SJSA1 (cell line): ENCODE data around the gene ADK. TPM values are rescaled to one million over a fixed set of nuclear protein-coding genes. Genes with fewer than 3 reads are reported as not detected.

Experiments
- DNase-seq, 2 experiments: peaks; one replicate each; pipeline ENCODE4 v3.0.0-alpha.2; 2015 to 2020; ENCODE audit warnings: low spot score in 2 of 2, low read depth in 1 of 2
- H3K27ac ChIP-seq: fragments of 250-450 bp; sonication (Bioruptor Pico); 2 replicates; pipeline ENCODE4 v1.5.1; 2020; ENCODE audit warnings: mild to moderate bottlenecking, moderate library complexity
- H3K27me3 ChIP-seq: fragments of 250-450 bp; sonication (Bioruptor Pico); replicated peaks from 2 replicates; pipeline ENCODE4 v1.5.1; 2020; ENCODE audit warnings: mild to moderate bottlenecking, moderate library complexity
- H3K36me3 ChIP-seq: fragments of 250-450 bp; sonication (Bioruptor Pico); 2 replicates; pipeline ENCODE4 v1.5.1; 2020; ENCODE audit warnings: mild to moderate bottlenecking
- H3K4me1 ChIP-seq: fragments of 250-450 bp; sonication (Bioruptor Pico); replicated peaks from 2 replicates; pipeline ENCODE4 v1.6.1; 2021; ENCODE audit warnings: mild to moderate bottlenecking
- H3K4me3 ChIP-seq: fragments of 250-450 bp; sonication (Bioruptor Pico); 2 replicates; pipeline ENCODE4 v1.5.1; 2020; ENCODE audit warnings: mild to moderate bottlenecking
- H3K9me3 ChIP-seq: fragments of 250-450 bp; sonication (Bioruptor Pico); replicated peaks from 2 replicates; pipeline ENCODE4 v1.5.1; 2020; ENCODE audit warnings: mild to moderate bottlenecking
- total RNA-seq: library from RNA; depleted of rRNA; stranded (reverse); fragments of >200 nt; shearing (Covaris generic); gene quantifications from 2 replicates; pipeline ENCODE4 v1.2.3, GENCODE V29; 2014

The ADK gene
- total RNA-seq, 1 experiment from 2014 or later: 63.0 TPM

DNA sequence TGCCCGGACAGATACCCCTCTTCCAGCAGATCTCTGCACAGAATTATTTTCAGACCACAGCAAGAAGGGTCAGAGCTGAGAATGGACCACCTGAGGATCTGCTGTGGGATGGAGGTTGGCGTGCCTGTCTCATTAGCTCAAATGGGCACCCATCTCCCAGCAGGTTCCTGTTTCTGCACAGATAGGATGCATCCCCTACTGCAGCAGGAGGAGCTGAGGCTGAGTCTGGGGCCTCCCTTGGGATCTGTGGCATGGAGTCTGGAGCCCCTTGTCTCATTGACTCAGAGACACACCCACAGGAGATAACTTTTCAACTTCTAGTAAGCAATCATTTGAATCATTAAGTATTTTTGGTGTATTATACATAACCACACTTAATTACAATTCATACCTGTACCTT lies 212.7 kb downstream of the ADK start:
- DNase-seq: no peak
- no peaks in the 10 kb centered on the region for H3K9me3 ChIP-seq
- H3K27ac ChIP-seq: no peak overlapping the region
- no peaks in the 10 kb centered on the region; the same call in 1 of the 2 replicates for H3K4me1 ChIP-seq
- H3K27me3 ChIP-seq: no peaks in the 10 kb centered on the region
- H3K4me3 ChIP-seq: no peak overlapping the region
- H3K36me3 ChIP-seq: peaks cover 4% of the 10 kb centered on the region

DNA sequence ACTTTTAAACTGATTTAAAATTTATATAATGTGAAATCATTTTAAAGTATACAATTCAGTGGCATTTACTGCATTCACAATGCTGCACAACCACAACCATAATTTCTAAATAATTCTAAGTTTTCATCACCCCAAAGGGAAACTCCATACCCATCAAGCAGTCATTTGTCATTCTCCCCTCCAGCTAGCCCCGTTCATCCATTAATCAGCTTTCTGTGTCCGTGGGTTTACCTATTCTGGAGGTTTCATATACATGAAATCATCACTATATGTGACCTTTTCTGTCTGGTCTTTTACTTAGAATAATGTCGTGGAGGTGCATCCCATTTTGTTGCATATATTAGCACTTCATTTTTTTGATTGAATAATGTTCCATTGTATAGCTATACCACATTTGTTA lies 214.1 kb downstream of the ADK start:
- no peak for DNase-seq
- Histone ChIP-seq H3K4me3 (no peak overlapping the region), H3K27me3 (no peaks in the 10 kb centered on the region), H3K4me1 (no peaks in the 10 kb centered on the region; the same call in 1 of the 2 replicates), H3K27ac (no peak overlapping the region), H3K36me3 (peaks cover 4% of the 10 kb centered on the region), H3K9me3 (no peaks in the 10 kb centered on the region)

DNA sequence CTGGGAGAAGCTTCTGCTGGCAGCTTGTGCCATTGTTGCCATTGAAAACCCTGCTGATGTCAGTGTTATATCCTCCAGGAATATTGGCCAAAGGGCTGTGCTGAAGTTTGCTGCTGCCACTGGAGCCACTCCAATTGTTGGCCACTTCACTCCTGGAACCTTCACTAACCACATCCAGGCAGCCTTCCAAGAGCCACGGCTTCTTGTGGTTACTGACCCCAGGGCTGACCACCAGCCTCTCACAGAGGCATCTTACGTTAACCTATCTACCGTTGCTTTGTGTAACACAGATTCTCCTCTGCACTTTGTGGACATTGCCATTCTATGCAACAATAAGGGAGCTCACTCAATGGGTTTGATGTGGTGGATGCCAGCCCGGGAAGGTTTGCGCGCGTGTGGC lies 220.7 kb downstream of the ADK start:
- H3K4me3 ChIP-seq: no peak overlapping the region
- no peaks in the 10 kb centered on the region for H3K36me3 ChIP-seq
- H3K27ac ChIP-seq: no peak overlapping the region
- H3K4me1 ChIP-seq: no peaks in the 10 kb centered on the region
- no peak for DNase-seq
- H3K27me3 ChIP-seq: no peaks in the 10 kb centered on the region
- H3K9me3 ChIP-seq: no peaks in the 10 kb centered on the region

DNA sequence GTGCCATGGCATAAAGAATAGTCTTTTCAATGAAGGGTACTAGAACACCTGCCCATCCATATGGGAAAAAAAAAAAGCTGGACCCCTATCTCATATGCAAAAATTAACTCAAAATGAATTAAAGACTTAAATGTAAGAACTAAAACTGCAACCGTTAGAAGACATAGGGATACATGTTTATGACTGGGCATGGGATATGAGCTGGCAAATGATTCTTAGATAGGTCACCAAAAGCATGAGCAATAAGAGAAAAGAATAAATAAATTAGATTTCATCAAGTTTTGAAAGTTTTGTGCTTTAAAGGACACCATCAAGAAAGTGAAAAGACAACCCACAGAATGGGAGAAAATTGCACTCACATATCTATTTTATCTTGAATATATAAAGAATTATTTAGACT lies 222.0 kb downstream of the ADK start:
- H3K9me3 ChIP-seq: no peaks in the 10 kb centered on the region
- no peak overlapping the region for H3K4me3 ChIP-seq
- no peaks in the 10 kb centered on the region for H3K27me3 ChIP-seq
- no peaks in the 10 kb centered on the region for H3K4me1 ChIP-seq
- H3K27ac ChIP-seq: no peak overlapping the region
- DNase-seq: no peak
- H3K36me3 ChIP-seq: no peaks in the 10 kb centered on the region

DNA sequence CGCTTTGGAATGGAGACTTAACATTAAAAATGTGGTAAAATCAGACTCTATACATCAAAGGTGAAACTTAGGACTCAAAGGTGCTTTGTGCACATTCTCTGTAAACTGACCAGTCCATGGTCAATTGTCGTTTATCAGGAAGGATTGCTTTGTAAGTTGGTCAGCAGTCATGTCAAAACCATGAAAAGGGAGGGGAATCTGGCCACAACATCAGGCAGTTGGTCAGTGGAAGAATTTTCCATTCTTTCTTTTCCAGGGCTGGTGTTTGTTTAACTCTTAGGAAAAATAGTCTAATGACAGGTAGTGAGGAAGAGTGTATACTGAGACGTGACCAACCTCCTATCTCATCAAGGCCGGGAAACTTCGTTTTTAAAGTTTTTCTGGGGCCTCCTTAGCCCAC lies 226.5 kb downstream of the ADK start:
- no peaks in the 10 kb centered on the region for H3K9me3 ChIP-seq
- H3K27ac ChIP-seq: no peak overlapping the region
- H3K36me3 ChIP-seq: no peaks in the 10 kb centered on the region
- no peak overlapping the region for H3K4me3 ChIP-seq
- no peaks in the 10 kb centered on the region for H3K4me1 ChIP-seq
- no peak for DNase-seq
- no peaks in the 10 kb centered on the region for H3K27me3 ChIP-seq

DNA sequence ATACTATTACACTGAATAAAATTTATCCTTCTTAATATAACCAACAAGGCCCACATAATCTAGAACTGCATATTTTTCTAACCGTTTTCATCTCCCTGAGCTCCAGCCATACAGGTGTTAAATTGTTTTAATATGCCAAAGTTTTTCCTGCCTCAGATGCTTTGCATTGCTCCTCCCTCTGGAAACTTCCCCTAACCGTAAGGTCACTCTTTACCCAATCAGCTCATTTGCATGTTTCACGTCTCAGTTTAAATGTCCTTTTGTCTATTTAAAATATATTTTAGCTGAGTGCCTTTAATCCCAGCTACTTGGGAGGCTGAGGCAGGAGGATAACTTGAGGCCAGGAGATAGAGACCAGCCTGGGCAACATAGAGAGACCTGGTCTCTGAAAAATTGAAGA lies 228.5 kb downstream of the ADK start:
- Histone ChIP-seq H3K4me3 (no peak overlapping the region), H3K27me3 (no peaks in the 10 kb centered on the region), H3K4me1 (no peaks in the 10 kb centered on the region), H3K27ac (no peak overlapping the region), H3K9me3 (no peaks in the 10 kb centered on the region), H3K36me3 (no peaks in the 10 kb centered on the region)
- DNase-seq: no peak

DNA sequence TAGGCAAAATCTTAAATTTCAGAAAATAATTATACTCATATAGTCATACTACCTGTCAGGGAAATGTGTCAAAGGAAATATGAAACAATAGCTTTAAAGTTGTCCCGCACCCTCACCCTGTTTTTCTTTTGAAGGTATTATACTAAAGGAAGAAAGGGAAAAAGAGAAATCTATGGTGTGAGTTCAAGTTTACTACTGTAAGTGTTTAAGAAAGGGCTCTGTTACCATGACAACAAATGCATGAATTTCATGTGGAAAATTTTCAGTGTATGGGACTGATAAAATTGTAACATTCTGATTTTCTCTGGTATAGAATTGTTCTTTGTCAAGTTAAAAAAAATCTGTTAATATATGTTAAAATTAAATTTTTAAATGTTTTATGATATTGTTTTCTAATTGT lies 229.8 kb downstream of the ADK start:
- no peak overlapping the region for H3K27ac ChIP-seq
- no peaks in the 10 kb centered on the region for H3K36me3 ChIP-seq
- no peaks in the 10 kb centered on the region for H3K4me1 ChIP-seq
- no peaks in the 10 kb centered on the region for H3K9me3 ChIP-seq
- H3K4me3 ChIP-seq: no peak overlapping the region
- no peak for DNase-seq
- H3K27me3 ChIP-seq: no peaks in the 10 kb centered on the region

- no peak overlapping the region for H3K4me3 ChIP-seq
- no peak for DNase-seq
- no peaks in the 10 kb centered on the region for H3K27me3 ChIP-seq
- no peaks in the 10 kb centered on the region for H3K9me3 ChIP-seq
- no peaks in the 10 kb centered on the region for H3K36me3 ChIP-seq
- no peak overlapping the region for H3K27ac ChIP-seq
- H3K4me1 ChIP-seq: no peaks in the 10 kb centered on the region
Measured at GRCh38 chr10:74381291-74381853, 230.4 kb downstream of the ADK start.

DNA sequence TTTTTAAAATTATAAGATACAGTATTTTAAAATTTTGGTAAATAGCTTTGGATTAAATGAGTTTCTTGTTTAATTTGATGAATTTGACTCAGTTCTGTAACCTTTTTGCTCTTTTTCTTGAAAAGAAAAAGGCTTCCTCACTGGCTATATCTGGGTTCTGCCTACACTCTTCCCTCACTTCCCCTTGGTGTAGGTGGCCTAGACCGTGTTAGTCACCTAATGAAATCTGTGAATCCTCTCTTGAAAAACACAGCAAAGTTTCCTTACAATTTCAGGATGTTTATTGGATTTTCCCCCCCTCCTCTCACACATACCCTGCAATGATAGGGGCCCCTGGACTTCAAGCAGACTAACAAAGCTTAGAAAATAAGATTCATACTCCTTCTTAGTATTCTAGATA lies 231.6 kb downstream of the ADK start:
- H3K4me3 ChIP-seq: no peak overlapping the region
- H3K9me3 ChIP-seq: no peaks in the 10 kb centered on the region
- no peaks in the 10 kb centered on the region for H3K4me1 ChIP-seq
- no peaks in the 10 kb centered on the region for H3K27me3 ChIP-seq
- no peak for DNase-seq
- H3K36me3 ChIP-seq: no peaks in the 10 kb centered on the region
- H3K27ac ChIP-seq: no peak overlapping the region

DNA sequence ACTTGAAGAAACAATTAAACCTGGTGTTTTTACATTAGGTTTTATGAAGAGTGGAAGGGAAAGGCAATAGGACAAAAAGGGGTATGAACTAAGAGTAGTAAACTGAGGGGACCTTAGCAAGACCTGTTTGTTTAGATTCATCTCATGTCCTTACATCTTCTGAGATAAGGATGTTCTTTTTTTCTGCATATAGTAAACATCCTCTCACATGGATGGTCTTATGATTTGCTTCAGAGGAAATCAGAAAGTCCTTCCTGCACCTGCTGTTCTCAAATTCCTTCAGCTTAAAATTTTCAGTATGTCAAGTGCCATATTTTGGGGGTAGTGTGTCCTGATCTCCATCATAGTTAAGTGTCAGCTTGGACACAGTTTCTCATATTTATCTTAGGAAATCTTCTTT lies 232.6 kb downstream of the ADK start:
- Histone ChIP-seq H3K4me1 (no peaks in the 10 kb centered on the region), H3K27me3 (no peaks in the 10 kb centered on the region), H3K36me3 (no peaks in the 10 kb centered on the region), H3K4me3 (no peak overlapping the region), H3K27ac (no peak overlapping the region), H3K9me3 (no peaks in the 10 kb centered on the region)
- no peak for DNase-seq

GRCh38 chr10:74384615-74385183 lies 233.7 kb downstream of the ADK start:
- Histone ChIP-seq H3K36me3 (no peaks in the 10 kb centered on the region), H3K9me3 (no peaks in the 10 kb centered on the region), H3K4me3 (no peak overlapping the region), H3K27me3 (no peaks in the 10 kb centered on the region), H3K4me1 (no peaks in the 10 kb centered on the region), H3K27ac (no peak overlapping the region)
- no peak for DNase-seq

DNA sequence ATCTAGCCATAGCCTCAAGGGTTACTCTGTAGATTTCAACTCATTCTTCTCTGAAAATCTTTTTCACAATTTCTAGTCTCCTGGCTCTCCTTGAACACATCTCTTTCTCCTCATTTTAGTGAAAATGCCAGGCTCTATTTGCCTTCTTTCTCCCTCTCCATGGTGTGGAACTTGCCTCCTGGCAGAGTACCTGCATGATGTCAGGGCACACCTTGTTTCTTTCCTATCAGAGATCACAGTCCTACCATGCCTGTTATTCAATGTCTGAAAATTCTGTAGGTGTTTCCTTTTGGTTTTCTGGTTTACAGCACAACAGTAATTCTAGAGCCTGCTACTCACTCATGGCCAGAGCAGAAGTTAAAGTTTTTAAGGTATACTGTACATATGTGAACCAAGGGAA lies 237.8 kb downstream of the ADK start:
- Histone ChIP-seq H3K9me3 (no peaks in the 10 kb centered on the region), H3K4me1 (no peaks in the 10 kb centered on the region), H3K27ac (no peak overlapping the region), H3K27me3 (no peaks in the 10 kb centered on the region), H3K4me3 (no peak overlapping the region), H3K36me3 (0 out of 2 replicates have a peak, but pooled peaks cover 4% of the 10 kb centered on the region)
- DNase-seq: no peak

- Histone ChIP-seq H3K4me3 (no peak overlapping the region), H3K27me3 (no peaks in the 10 kb centered on the region), H3K36me3 (0 out of 2 replicates have a peak, but pooled peaks cover 4% of the 10 kb centered on the region), H3K9me3 (no peaks in the 10 kb centered on the region), H3K4me1 (no peaks in the 10 kb centered on the region), H3K27ac (no peak overlapping the region)
- DNase-seq: no peak
Measured at GRCh38 chr10:74391786-74392185, 240.8 kb downstream of the ADK start.

- H3K27ac ChIP-seq: no peak overlapping the region
- no peaks in the 10 kb centered on the region for H3K27me3 ChIP-seq
- no peaks in the 10 kb centered on the region for H3K4me1 ChIP-seq
- H3K4me3 ChIP-seq: no peak overlapping the region
- DNase-seq: no peak
- no peaks in the 10 kb centered on the region for H3K9me3 ChIP-seq
- 0 out of 2 replicates have a peak, but pooled peaks cover 4% of the 10 kb centered on the region for H3K36me3 ChIP-seq
Measured at GRCh38 chr10:74394416-74394969, 243.5 kb downstream of the ADK start.

- H3K36me3 ChIP-seq: no peaks in the 10 kb centered on the region; the same call in 1 of the 2 replicates
- H3K4me1 ChIP-seq: no peaks in the 10 kb centered on the region
- no peak for DNase-seq
- H3K27ac ChIP-seq: no peak overlapping the region
- no peaks in the 10 kb centered on the region for H3K27me3 ChIP-seq
- no peak overlapping the region for H3K4me3 ChIP-seq
- H3K9me3 ChIP-seq: no peaks in the 10 kb centered on the region
Measured at GRCh38 chr10:74400186-74400585, 249.2 kb downstream of the ADK start.
